Stomach (tissue), 9 donors: ENCODE results near the gene VPREB1. TPM values are rescaled to one million over a fixed set of nuclear protein-coding genes. Genes with fewer than 3 reads are reported as not detected.

Source experiments
- DNase-seq, 2 donors: peaks; one replicate each; pipeline versions ENCODE4 v3.0.0 to v3.0.0-alpha.2; 2013 to 2019
- H3K27ac ChIP-seq, 5 donors: fragments of 200-600 bp in 4 of 5; sonication (generic) in 4 of 5; one replicate each; pipeline ENCODE4 v1.5.1; 2013 to 2019; ENCODE audit warnings: mild to moderate bottlenecking in 1 of 5, moderate library complexity in 1 of 5
- H3K27me3 ChIP-seq, 3 donors: fragments of 200-600 bp; sonication (generic); one replicate each; pipeline ENCODE4 v1.5.1; 2017 to 2019; ENCODE audit warnings: mixed run types in 1 of 3
- H3K36me3 ChIP-seq, 4 donors: fragments of 200-600 bp; sonication (generic); 1 replicate in 3 of 4; 2 replicates in 1 of 4; pipeline ENCODE4 v1.5.1; 2016 to 2019
- H3K4me1 ChIP-seq, 4 donors: fragments of 200-600 bp; sonication (generic); one replicate each; pipeline ENCODE4 v1.5.1; 2016 to 2019
- H3K4me3 ChIP-seq, 4 donors: fragments of 200-600 bp; sonication (generic) in 3 of 4; one replicate each; pipeline ENCODE4 v1.5.1; 2016 to 2019; ENCODE audit warnings: mild to moderate bottlenecking in 1 of 4
- H3K9me3 ChIP-seq, 4 donors: fragments of 200-600 bp; sonication (generic); one replicate each; pipeline ENCODE4 v1.5.1; 2016 to 2019
- CTCF ChIP-seq, 7 experiments: fragments of 450-650 bp in 4 of 7; fragments of 200-600 bp in 3 of 7; sonication (generic) in 3 of 7; IDR thresholded peaks; one replicate each; pipeline ENCODE4 v1.5.1; 2016 to 2019; ENCODE audit warnings: antibody characterized with exemption in 7 of 7, control low read depth in 2 of 7, mild to moderate bottlenecking in 1 of 7
- EP300 ChIP-seq: sonication (generic); formaldehyde crosslinking; IDR thresholded peaks from one replicate; pipeline ENCODE4 v1.6.1; 2017; ENCODE audit warnings: antibody characterized with exemption
- POLR2A ChIP-seq, 4 donors: fragments of 450-650 bp; IDR thresholded peaks; one replicate each; pipeline ENCODE4 v1.6.1; 2016; ENCODE audit warnings: antibody characterized with exemption in 4 of 4, control low read depth in 2 of 4, mild to moderate bottlenecking in 1 of 4, moderate library complexity in 1 of 4
- POLR2AphosphoS5 ChIP-seq, 3 donors: sonication (generic); formaldehyde crosslinking; IDR thresholded peaks; one replicate each; pipeline ENCODE4 v1.6.1; 2016; ENCODE audit warnings: antibody characterized with exemption in 3 of 3
- WGBS, 5 donors: extraction: QIAGEN DNeasy Blood & Tissue Kit in 3 of 5; methylation state at CpG; one replicate each; pipeline versions ENCODE4 v1.1.5 to v1.1.7; 2013 to 2018; 5-methylcytosine and 5-hydroxymethylcytosine counted together
- intact Hi-C: fragments of 100-400 bp; cut with DNase I; formaldehyde crosslinking; loops from one replicate; pipeline ENCODE4 v1.15.1; 2023; ENCODE audit warnings: low total_unique reads
- polyA plus RNA-seq, 3 donors: library from polyadenylated mRNA; stranded (reverse); fragments of 200-250 nt; gene quantifications; one replicate each; pipeline ENCODE4 v1.2.3, GENCODE V29; 2013
- total RNA-seq, 5 donors: library from RNA; depleted of rRNA; stranded (reverse); fragments of >200 nt; gene quantifications; one replicate each; pipeline versions ENCODE4 v1.1.0 to v1.2.3, GENCODE V29; 2014 to 2016
- donor health status: healthy with polysubstance abuse.
- donor health status: Bipolar disorder and iron deficiency.
- donor health status: healthy.

The VPREB1 gene
- total and polyA plus RNA-seq, 8 donors, result 0.23 to 2.2 TPM; not detected in 6

GRCh38 chr22:22239311-22239939 is 5.2 kb upstream of the VPREB1 start:
- no peak for TF ChIP-seq POLR2AphosphoS5 (IDR thresholded peaks at IDR 0.05)
- TF ChIP-seq CTCF (IDR thresholded peaks at IDR 0.05), result no peak
- TF ChIP-seq EP300, result no peak
- TF ChIP-seq POLR2A (IDR thresholded peaks at IDR 0.05), result no peak
- no peaks in the 10 kb centered on the region for H3K4me1 ChIP-seq
- H3K4me3 ChIP-seq, result no peak overlapping the region
- H3K27ac ChIP-seq, result no peak overlapping the region
- H3K36me3 ChIP-seq, result no peaks in the 10 kb centered on the region
- H3K9me3 ChIP-seq, result no peaks in the 10 kb centered on the region
- 72 to 83% (median 79%) methylated on average over 10 to 13 of the region's 13 CpGs for WGBS, 5 donors
- peaks cover 0 to 59% (median under 1%) of the 10 kb centered on the region in 3 donors for H3K27me3 ChIP-seq
- no peak for DNase-seq
- intact Hi-C loops, result no loop called here

GRCh38 chr22:22241554-22241898 is 3.1 kb upstream of the VPREB1 start:
- Histone ChIP-seq H3K4me3 (no peak overlapping the region), H3K27ac (no peak overlapping the region), H3K4me1 (no peaks in the 10 kb centered on the region), H3K27me3 (peaks cover 0 to 70% (median 3%) of the 10 kb centered on the region in 3 donors), H3K36me3 (no peaks in the 10 kb centered on the region), H3K9me3 (no peaks in the 10 kb centered on the region)
- TF ChIP-seq POLR2AphosphoS5 (IDR thresholded peaks at IDR 0.05) (no peak), POLR2A (IDR thresholded peaks at IDR 0.05) (no peak), CTCF (IDR thresholded peaks at IDR 0.05) (no peak), EP300 (no peak)
- DNase-seq, result no peak
- intact Hi-C loops, result no loop called here
- WGBS, 5 donors, result 62 to 90% (median 79%) methylated on average over 6 to 7 of the region's 7 CpGs

- Histone ChIP-seq H3K27me3 (peaks cover 0 to 74% (median 5%) of the 10 kb centered on the region in 3 donors), H3K9me3 (no peaks in the 10 kb centered on the region), H3K27ac (no peak overlapping the region), H3K4me3 (no peak overlapping the region), H3K36me3 (no peaks in the 10 kb centered on the region), H3K4me1 (no peaks in the 10 kb centered on the region)
- TF ChIP-seq POLR2AphosphoS5 (IDR thresholded peaks at IDR 0.05) (no peak), CTCF (IDR thresholded peaks at IDR 0.05) (no peak), POLR2A (IDR thresholded peaks at IDR 0.05) (no peak), EP300 (no peak)
- 27 to 71% (median 52%) methylated on average over 2 of the region's 2 CpGs for WGBS, 5 donors
- no peak for DNase-seq
- intact Hi-C loops, result no loop called here
These were observed 2.1 kb upstream of the VPREB1 start for GRCh38 chr22:22242488-22242887.

GRCh38 chr22:22243033-22243680 is 1.4 kb upstream of the VPREB1 start:
- H3K4me1 ChIP-seq, result no peaks in the 10 kb centered on the region
- no peak overlapping the region for H3K27ac ChIP-seq
- peaks cover 0 to 74% (median 10%) of the 10 kb centered on the region in 3 donors for H3K27me3 ChIP-seq
- TF ChIP-seq EP300 (no peak), POLR2AphosphoS5 (IDR thresholded peaks at IDR 0.05) (no peak), POLR2A (IDR thresholded peaks at IDR 0.05) (no peak), CTCF (IDR thresholded peaks at IDR 0.05) (no peak)
- no peak overlapping the region for H3K4me3 ChIP-seq
- 39 to 53% (median 46%) methylated on average over 4 to 6 of the region's 6 CpGs for WGBS, 5 donors
- DNase-seq, result no peak
- intact Hi-C loops, result no loop called here
- H3K36me3 ChIP-seq, result no peaks in the 10 kb centered on the region
- H3K9me3 ChIP-seq, result no peaks in the 10 kb centered on the region
